ENCODE results near the gene C20orf202.
"Not testable (repeated sequence)": the region's sequence is repeated elsewhere in the genome, so short reads cannot be mapped to it uniquely, and the experiment has no call there.

Gene C20orf202

GRCh38 chr20:1209447-1210387, 6.5 kb downstream of the C20orf202 start:
- DNase-seq: no peak

- DNase-seq: no peak
Observed at GRCh38 chr20:1210501-1210900, 7.2 kb downstream of the C20orf202 start.

GRCh38 chr20:1212023-1212422, 8.8 kb downstream of the C20orf202 start:
- DNase-seq: no peak

- peak; percentile 85 for DNase-seq
Observed at GRCh38 chr20:1212607-1213396, 9.5 kb downstream of the C20orf202 start.

- no peak for DNase-seq
Observed at GRCh38 chr20:1214838-1215261, 11.6 kb downstream of the C20orf202 start.

- no peak for DNase-seq
Observed at GRCh38 chr20:1215386-1216170, 12.3 kb downstream of the C20orf202 start.

GRCh38 chr20:1216527-1217427, 13.5 kb downstream of the C20orf202 start:
- DNase-seq: not testable (repeated sequence)

GRCh38 chr20:1222750-1223149, 19.5 kb downstream of the C20orf202 start:
- not testable (repeated sequence) for DNase-seq

GRCh38 chr20:1224205-1224890, 21.1 kb downstream of the C20orf202 start:
- no peak for DNase-seq

GRCh38 chr20:1225263-1225782, 22.1 kb downstream of the C20orf202 start:
- no peak for DNase-seq

- DNase-seq: peak; percentile 93
Observed at GRCh38 chr20:1225783-1226654, 22.8 kb downstream of the C20orf202 start, which contains the start of gene RAD21L1. RAD21L1 (plus strand) TSS chr20:1226044; CDS start chr20:1228454, 2,410 bp downstream.

GRCh38 chr20:1229541-1229940, 26.3 kb downstream of the C20orf202 start:
- DNase-seq: no peak

GRCh38 chr20:1232286-1233111, 29.2 kb downstream of the C20orf202 start:
- no peak for DNase-seq

- no peak for DNase-seq
Observed at GRCh38 chr20:1240549-1240948, 37.3 kb downstream of the C20orf202 start.

GRCh38 chr20:1241456-1241855, 38.2 kb downstream of the C20orf202 start:
- no peak for DNase-seq

GRCh38 chr20:1242099-1242498, 38.8 kb downstream of the C20orf202 start:
- DNase-seq: no peak

GRCh38 chr20:1242530-1242929, 39.3 kb downstream of the C20orf202 start:
- no peak for DNase-seq

- no peak for DNase-seq
Observed at GRCh38 chr20:1245578-1245977, 42.3 kb downstream of the C20orf202 start.

GRCh38 chr20:1247689-1248088, 44.4 kb downstream of the C20orf202 start:
- no peak for DNase-seq

Data from NCI-H82 (cell line).